ENCODE results near the gene PSMA3.

- TF ChIP-seq CTCF (IDR thresholded peaks at IDR 0.05; ENCODE audit: low read depth, low read length, missing input control) (no peak), GABPA (IDR thresholded peaks at IDR 0.05 in 1 of 2, conservative IDR thresholded peaks at IDR 0.05 in 1 of 2) (no peak), EGR1 (IDR thresholded peaks at IDR 0.05; ENCODE audit: low read depth in 2 of 2) (no peak), TAF1 (conservative IDR thresholded peaks at IDR 0.05) (no peak)
These were observed 64.4 kb downstream of the PSMA3 start for GRCh38 chr14:58309086-58309485.
